HepG2 (cell line): ENCODE results near the gene OR6X1. TPM values are rescaled to one million over a fixed set of nuclear protein-coding genes. Genes with fewer than 3 reads are reported as not detected.

Experiments
- ATAC-seq: fragments of 200-7000 bp; cut with Tn5 transposase; 3 replicates; pipeline ENCODE4 v1.9.1; 2020; ENCODE audit warnings: mild to moderate bottlenecking, moderate library complexity
- BruUV-seq: library from RNA; stranded (reverse); fragments of 400-500 nt; replicated peaks from 2 replicates; lab custom pipeline; 2021; lab: Mats Ljungman, UMichigan
- CTCF ChIA-PET: fragments of 300-600 bp; formaldehyde crosslinking; extraction: SDS; loops from one replicate; lab custom pipeline; 2021; ENCODE audit warnings: low total read pairs, inconsistent platforms, low intra/inter-chr PET ratio; lab: Yijun Ruan, JAX
- POLR2A ChIA-PET: fragments of 350-600 bp; sonication (Branson Sonifier 250); formaldehyde crosslinking; loops from one replicate; lab custom pipeline; 2020; ENCODE audit warnings: antibody characterized with exemption, inconsistent platforms; lab: Yijun Ruan, JAX
- DNase-seq: peaks from one replicate; pipeline ENCODE4 v3.0.0-alpha.2; 2015; ENCODE audit warnings: low spot score
- FAIRE-seq: peaks from 3 replicates; lab custom pipeline; 2011; peaks lifted over from hg19 to GRCh38; lab: Jason Lieb, UNC
- H2AFZ ChIP-seq: one replicate; pipeline ENCODE4 v1.6.1; 2011; ENCODE audit warnings: low read length, inconsistent platforms
- H3K27ac ChIP-seq: fragments of 300-600 bp; 3 replicates; pipeline ENCODE4 v1.8.0; 2011; ENCODE audit warnings: mixed run types, mild to moderate bottlenecking, mixed read lengths, low read length, inconsistent platforms; ENCODE audit not compliant: insufficient read depth; ENCODE audit errors: extremely low read length
- H3K27me3 ChIP-seq, 2 experiments: fragments of 200-600 bp in 1 of 2; 2 replicates in 1 of 2; 3 replicates in 1 of 2; pipeline versions ENCODE4 v1.6.0 to v1.8.0; 2011; ENCODE audit warnings: low read length in 2 of 2, mild to moderate bottlenecking in 2 of 2, moderate library complexity in 2 of 2, inconsistent platforms in 1 of 2; ENCODE audit not compliant: insufficient read depth in 2 of 2, control insufficient read depth in 1 of 2
- H3K36me3 ChIP-seq, 2 experiments: fragments of 200-600 bp in 1 of 2; replicated peaks in 1 of 2; 2 replicates in 1 of 2; 3 replicates in 1 of 2; pipeline versions ENCODE4 v1.5.1 to v1.8.0; 2011; ENCODE audit warnings: low read length in 2 of 2, inconsistent platforms in 1 of 2; ENCODE audit not compliant: insufficient read depth in 2 of 2, control insufficient read depth in 1 of 2
- H3K4me1 ChIP-seq: 2 replicates; pipeline ENCODE4 v1.5.1; 2012; ENCODE audit warnings: low read length, inconsistent platforms; ENCODE audit not compliant: insufficient read depth
- H3K4me2 ChIP-seq: 2 replicates; pipeline ENCODE4 v1.6.0; 2011; ENCODE audit warnings: low read depth, low read length, inconsistent platforms
- H3K4me3 ChIP-seq, 3 experiments: fragments of 200-600 bp in 1 of 3; sonication (generic), shearing (Covaris generic) in 1 of 3; replicated peaks in 1 of 3; 2 replicates each; pipeline ENCODE4 v1.5.1; 2011 to 2016; ENCODE audit warnings: low read length in 3 of 3, inconsistent platforms in 2 of 3, low read depth in 2 of 3, mild to moderate bottlenecking in 2 of 3, control low read depth in 1 of 3, mixed read lengths in 1 of 3; ENCODE audit not compliant: insufficient read depth in 1 of 3
- H3K79me2 ChIP-seq: one replicate; pipeline ENCODE4 v1.6.1; 2011; ENCODE audit warnings: low read length, inconsistent platforms; ENCODE audit not compliant: insufficient read depth
- H3K9ac ChIP-seq: 2 replicates; pipeline ENCODE4 v1.6.0; 2011; ENCODE audit warnings: mild to moderate bottlenecking, low read depth, low read length, inconsistent platforms; ENCODE audit not compliant: insufficient read depth
- H3K9me3 ChIP-seq: 2 replicates; pipeline ENCODE4 v1.5.1; 2012; ENCODE audit warnings: mild to moderate bottlenecking, low read length
- H4K20me1 ChIP-seq: 2 replicates; pipeline ENCODE4 v1.6.0; 2011; ENCODE audit warnings: inconsistent platforms, mild to moderate bottlenecking, low read length, moderate library complexity; ENCODE audit not compliant: insufficient read depth
- ASH2L ChIP-seq: fragments of 300-600, 200-600 bp; sonication (generic); IDR thresholded peaks from 2 replicates; pipeline ENCODE4 v1.7.0; 2017; ENCODE audit warnings: low read depth, mild to moderate bottlenecking, moderate library complexity, mixed read lengths, low read length; ENCODE audit not compliant: insufficient read length
- EEA1 ChIP-seq: sonication (generic); formaldehyde crosslinking; IDR thresholded peaks from 2 replicates; pipeline ENCODE4 v1.5.1; 2020; ENCODE audit warnings: mild to moderate bottlenecking, missing genetic modification reagents, borderline replicate concordance
- FOXA1 ChIP-seq, 2 experiments: fragments of 450-650 bp in 1 of 2; sonication (generic) in 1 of 2; formaldehyde crosslinking in 1 of 2; IDR thresholded peaks; 2 replicates each; pipeline versions ENCODE4 v1.4.0 to v1.6.1; 2016 to 2020; ENCODE audit warnings: missing genetic modification reagents in 1 of 2
- GTF2F1 ChIP-seq: fragments of 150-350 bp; IDR thresholded peaks from 2 replicates; pipeline ENCODE4 v1.6.1; 2014; ENCODE audit warnings: low read length
- SAFB2 ChIP-seq: sonication (generic); formaldehyde crosslinking; IDR thresholded peaks from 2 replicates; pipeline ENCODE4 v1.5.1; 2020; ENCODE audit warnings: missing genetic modification reagents, low read depth, mild to moderate bottlenecking, borderline replicate concordance
- SATB2 ChIP-seq: sonication (generic); formaldehyde crosslinking; IDR thresholded peaks from 2 replicates; pipeline ENCODE4 v1.5.0; 2020; ENCODE audit warnings: missing genetic modification reagents
- SMAD1 ChIP-seq: sonication (generic); formaldehyde crosslinking; IDR thresholded peaks from 2 replicates; pipeline ENCODE4 v1.4.0; 2020; ENCODE audit warnings: missing genetic modification reagents, low read depth, mild to moderate bottlenecking, borderline replicate concordance
- SOX5 ChIP-seq: IDR thresholded peaks from 2 replicates; pipeline ENCODE4 v1.6.1; 2016; ENCODE audit warnings: borderline replicate concordance
- SOX6 ChIP-seq, 2 experiments: fragments of 450-650 bp in 1 of 2; sonication (generic) in 1 of 2; formaldehyde crosslinking in 1 of 2; IDR thresholded peaks; 2 replicates each; pipeline versions ENCODE4 v1.4.0 to v1.6.1; 2017 to 2020; ENCODE audit warnings: antibody characterized with exemption in 1 of 2, mild to moderate bottlenecking in 1 of 2, missing genetic modification reagents in 1 of 2
- XRCC5 ChIP-seq: fragments of 200-400 bp; formaldehyde crosslinking; optimal IDR thresholded peaks from 2 replicates; pipeline ENCODE3; 2017; ENCODE audit warnings: mild to moderate bottlenecking, low read length
- ZBTB20 ChIP-seq: sonication (generic); formaldehyde crosslinking; IDR thresholded peaks from 2 replicates; pipeline ENCODE4 v1.8.1; 2023; ENCODE audit warnings: missing genetic modification reagents, low read depth, mild to moderate bottlenecking, borderline replicate concordance
- ZEB1 ChIP-seq: IDR thresholded peaks from 2 replicates; pipeline ENCODE4 v1.6.1; 2012; ENCODE audit warnings: mild to moderate bottlenecking, low read depth, inconsistent platforms; ENCODE audit not compliant: insufficient replicate concordance
- ZKSCAN8 ChIP-seq: IDR thresholded peaks from 2 replicates; pipeline ENCODE4 v1.6.1; 2016; ENCODE audit warnings: borderline replicate concordance, missing genetic modification reagents, missing compliant biosample characterization
- ZMAT3 ChIP-seq: sonication (generic); formaldehyde crosslinking; conservative IDR thresholded peaks from 2 replicates; pipeline ENCODE4 v1.7.0; 2021; ENCODE audit warnings: missing genetic modification reagents
- ZNF564 ChIP-seq: sonication (generic); formaldehyde crosslinking; IDR thresholded peaks from 2 replicates; pipeline ENCODE4 v1.8.1; 2023; ENCODE audit warnings: mild to moderate bottlenecking, missing genetic modification reagents
- WGBS: methylation state at CpG from one replicate; pipeline ENCODE4 v1.1.6; 2017; ENCODE audit warnings: low lambda C conversion rate; 5-methylcytosine and 5-hydroxymethylcytosine counted together
- in situ Hi-C: cut with HindIII; loops from 2 replicates; pipeline ENCODE4 v1.10.0; 2017; ENCODE audit warnings: low pct_unique_long_range_greater_than_20kb; ENCODE audit not compliant: extremely low pct_ligation_motif_present
- intact Hi-C: fragments of 100-400 bp; cut with micrococcal nuclease; formaldehyde crosslinking; loops from one replicate; pipeline ENCODE4 v1.10.0; 2022; ENCODE audit not compliant: unreplicated experiment
- polyA plus RNA-seq, 8 experiments: library from polyadenylated mRNA; depleted of rRNA in 3 of 8; stranded (reverse) in 7 of 8; unstranded in 1 of 8; fragments of >200 nt; fragmentation: Illumina TruSeq in 4 of 8; extraction: Trizol in 4 of 8; gene quantifications; 2 replicates each; pipeline versions ENCODE4 v1.2.1 to v1.2.3, GENCODE V29; 2011 to 2016; ENCODE audit warnings: low read depth in 4 of 8, missing spikeins in 1 of 8, mixed read lengths in 1 of 8; ENCODE audit not compliant: insufficient read depth in 1 of 8
- total RNA-seq, 5 experiments: library from RNA; depleted of rRNA; stranded (reverse); fragments of >200 nt; fragmentation: Illumina TruSeq; extraction: Trizol; gene quantifications; 2 replicates each; pipeline ENCODE4 v1.2.3, GENCODE V29; 2016; ENCODE audit warnings: low read depth in 1 of 5
- TF ChIP-seq, protein P1 (sequence below): sonication (generic); formaldehyde crosslinking; IDR thresholded peaks from 2 replicates; pipeline ENCODE4 v1.5.1; 2020; ENCODE audit warnings: mild to moderate bottlenecking, missing genetic modification reagents, borderline replicate concordance
- TF ChIP-seq, protein P2 (sequence below): sonication (generic); formaldehyde crosslinking; IDR thresholded peaks from 2 replicates; pipeline ENCODE4 v1.8.0; 2023; ENCODE audit warnings: mild to moderate bottlenecking, missing genetic modification reagents
- TF ChIP-seq, protein P3 (sequence below): sonication (generic); formaldehyde crosslinking; IDR thresholded peaks from 2 replicates; pipeline ENCODE4 v1.9.0; 2022; ENCODE audit warnings: low read depth, missing genetic modification reagents

Gene OR6X1
- total and polyA plus RNA-seq, 2 of the 13 experiments (the other 11 are each of a cell fraction or from before 2014, with no cell fraction given) = not detected

DNA sequence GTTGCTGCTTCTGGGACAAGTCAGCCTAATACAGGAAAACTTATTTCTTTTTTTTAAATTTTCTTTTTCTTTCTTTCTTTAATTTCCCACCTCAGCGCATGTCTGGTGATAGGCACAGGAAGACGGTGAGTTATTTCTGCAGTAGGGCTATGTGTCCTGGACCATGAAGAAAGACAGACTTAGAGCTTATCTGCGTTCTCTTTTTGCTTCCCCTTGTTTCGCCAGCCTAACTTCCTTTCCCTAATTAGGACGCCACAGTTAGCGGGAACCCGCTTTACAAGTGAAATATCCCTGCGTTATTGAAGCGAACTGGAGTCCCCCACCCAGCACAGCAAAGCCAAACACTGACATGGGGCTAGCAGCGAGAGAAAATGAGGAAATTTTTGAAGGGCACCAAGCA is 43.2 kb upstream of the OR6X1 start:
- ATAC-seq = no peak

DNA sequence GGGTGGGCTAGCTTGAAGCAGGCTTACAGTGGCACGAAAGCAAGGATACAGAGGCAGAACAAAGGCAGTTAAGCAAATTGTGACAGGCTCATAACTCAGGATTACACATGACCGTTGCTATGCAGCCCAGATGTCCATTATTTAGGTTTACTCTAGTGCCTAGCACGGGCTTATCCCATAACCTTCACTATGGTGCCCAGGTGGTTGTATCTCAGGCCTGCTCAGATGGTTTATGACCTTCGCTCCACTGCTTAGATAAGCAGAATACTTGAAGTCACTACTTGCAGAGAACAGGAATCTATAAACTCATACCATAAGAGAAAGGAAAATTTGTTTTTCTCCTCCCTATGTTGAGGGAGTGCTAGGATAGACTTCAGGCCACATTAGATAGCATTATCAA is 42.8 kb upstream of the OR6X1 start:
- Histone ChIP-seq H3K27me3 (no peaks in the 10 kb centered on the region), H3K4me1 (no peaks in the 10 kb centered on the region), H2AFZ (no peak overlapping the region), H3K9ac (no peak overlapping the region), H3K4me2 (no peak overlapping the region), H3K79me2 (no peaks in the 10 kb centered on the region), H3K27ac (no peak overlapping the region), H4K20me1 (no peaks in the 10 kb centered on the region), H3K36me3 (no peaks in the 10 kb centered on the region), H3K4me3 (no peak overlapping the region), H3K9me3 (no peaks in the 10 kb centered on the region)
- ChIA-PET CTCF (no interaction called here), POLR2A (no interaction called here)
- FAIRE-seq = no peak
- 11% methylated on average over 3 of the region's 4 CpGs for WGBS
- no peak for DNase-seq
- ATAC-seq = no peak
- BruUV-seq = no TSS peak
- intact Hi-C loops = no loop called here
- in situ Hi-C loops = no loop called here
- TF ChIP-seq ZMAT3 (CRISPR knock-in tag) (no peak), EEA1 (no peak), GTF2F1 (no peak), ZBTB20 (CRISPR knock-in tag) (no peak), SATB2 (CRISPR knock-in tag) (no peak), FOXA1 (IDR thresholded peaks at IDR 0.05) (no peak), FOXA1 (CRISPR knock-in tag; IDR thresholded peaks at IDR 0.05) (no peak), XRCC5 (no peak), ZNF564 (CRISPR knock-in tag) (no peak), ZEB1 (no peak), ZKSCAN8 (CRISPR knock-in tag) (no peak)
- TF ChIP-seq, protein P1, sequence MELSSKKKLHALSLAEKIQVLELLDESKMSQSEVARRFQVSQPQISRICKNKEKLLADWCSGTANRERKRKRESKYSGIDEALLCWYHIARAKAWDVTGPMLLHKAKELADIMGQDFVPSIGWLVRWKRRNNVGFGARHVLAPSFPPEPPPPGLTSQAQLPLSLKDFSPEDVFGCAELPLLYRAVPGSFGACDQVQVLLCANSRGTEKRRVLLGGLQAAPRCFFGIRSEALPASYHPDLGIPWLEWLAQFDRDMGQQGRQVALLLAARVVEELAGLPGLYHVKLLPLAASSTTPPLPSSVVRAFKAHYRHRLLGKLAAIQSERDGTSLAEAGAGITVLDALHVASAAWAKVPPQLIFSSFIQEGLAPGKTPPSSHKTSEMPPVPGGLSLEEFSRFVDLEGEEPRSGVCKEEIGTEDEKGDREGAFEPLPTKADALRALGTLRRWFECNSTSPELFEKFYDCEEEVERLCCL (CRISPR knock-in tag) = no peak
- TF ChIP-seq, protein P2, sequence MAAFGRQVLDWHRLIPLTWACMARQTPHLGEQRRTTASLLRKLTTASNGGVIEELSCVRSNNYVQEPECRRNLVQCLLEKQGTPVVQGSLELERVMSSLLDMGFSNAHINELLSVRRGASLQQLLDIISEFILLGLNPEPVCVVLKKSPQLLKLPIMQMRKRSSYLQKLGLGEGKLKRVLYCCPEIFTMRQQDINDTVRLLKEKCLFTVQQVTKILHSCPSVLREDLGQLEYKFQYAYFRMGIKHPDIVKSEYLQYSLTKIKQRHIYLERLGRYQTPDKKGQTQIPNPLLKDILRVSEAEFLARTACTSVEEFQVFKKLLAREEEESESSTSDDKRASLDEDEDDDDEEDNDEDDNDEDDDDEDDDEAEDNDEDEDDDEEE (CRISPR knock-in tag) = no peak

More for the DNA sequence above, 43.2 kb upstream of the OR6X1 start:
- Histone ChIP-seq H3K4me2 (no peak overlapping the region), H2AFZ (no peak overlapping the region), H3K4me3 (no peak overlapping the region), H4K20me1 (no peaks in the 10 kb centered on the region), H3K4me1 (no peaks in the 10 kb centered on the region), H3K27ac (no peak overlapping the region), H3K36me3 (no peaks in the 10 kb centered on the region), H3K9ac (no peak overlapping the region), H3K79me2 (no peaks in the 10 kb centered on the region), H3K27me3 (no peaks in the 10 kb centered on the region), H3K9me3 (no peaks in the 10 kb centered on the region)
- BruUV-seq = no TSS peak
- CTCF ChIA-PET = no interaction called here
- POLR2A ChIA-PET = no interaction called here
- DNase-seq (no peak), FAIRE-seq (no peak)
- WGBS = 44% methylated on average over 10 of the region's 10 CpGs
- intact Hi-C loops = no loop called here
- TF ChIP-seq SMAD1 (CRISPR knock-in tag) (no peak), SOX6 (IDR thresholded peaks at IDR 0.05) (no peak), SOX6 (CRISPR knock-in tag; IDR thresholded peaks at IDR 0.05) (no peak), ASH2L (no peak), SOX5 (CRISPR knock-in tag) (no peak), SAFB2 (CRISPR knock-in tag) (no peak)
- TF ChIP-seq, protein P3, sequence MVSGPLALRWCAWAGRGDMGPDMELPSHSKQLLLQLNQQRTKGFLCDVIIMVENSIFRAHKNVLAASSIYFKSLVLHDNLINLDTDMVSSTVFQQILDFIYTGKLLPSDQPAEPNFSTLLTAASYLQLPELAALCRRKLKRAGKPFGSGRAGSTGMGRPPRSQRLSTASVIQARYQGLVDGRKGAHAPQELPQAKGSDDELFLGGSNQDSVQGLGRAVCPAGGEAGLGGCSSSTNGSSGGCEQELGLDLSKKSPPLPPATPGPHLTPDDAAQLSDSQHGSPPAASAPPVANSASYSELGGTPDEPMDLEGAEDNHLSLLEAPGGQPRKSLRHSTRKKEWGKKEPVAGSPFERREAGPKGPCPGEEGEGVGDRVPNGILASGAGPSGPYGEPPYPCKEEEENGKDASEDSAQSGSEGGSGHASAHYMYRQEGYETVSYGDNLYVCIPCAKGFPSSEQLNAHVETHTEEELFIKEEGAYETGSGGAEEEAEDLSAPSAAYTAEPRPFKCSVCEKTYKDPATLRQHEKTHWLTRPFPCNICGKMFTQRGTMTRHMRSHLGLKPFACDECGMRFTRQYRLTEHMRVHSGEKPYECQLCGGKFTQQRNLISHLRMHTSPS (CRISPR knock-in tag) = no peak
- in situ Hi-C loops = no loop called here
